HEK293 (cell line): ENCODE data around the gene OR2AT4.

Experiments
- CTCF ChIA-PET: fragments of 350-600 bp; formaldehyde crosslinking; extraction: SDS; loops from one replicate; lab custom pipeline; 2021; ENCODE audit warnings: antibody characterized with exemption; lab: Yijun Ruan, JAX
- POLR2A ChIA-PET: fragments of 300-600 bp; formaldehyde crosslinking; extraction: SDS; loops from one replicate; lab custom pipeline; 2020; ENCODE audit warnings: antibody characterized with exemption, inconsistent platforms; lab: Yijun Ruan, JAX
- H3K27ac ChIP-seq: fragments of 200-500 bp; sonication (Bioruptor generic); 2 replicates; pipeline ENCODE4 v1.5.1; 2014; ENCODE audit warnings: low read depth, low read length, control low read depth, inconsistent platforms; ENCODE audit errors: extremely low read depth
- H3K36me3 ChIP-seq, 2 experiments: fragments of 200-500 bp in 1 of 2; sonication (Bioruptor generic) in 1 of 2; 1 replicate in 1 of 2; 2 replicates in 1 of 2; pipeline ENCODE4 v1.5.1; 2014 to 2017; ENCODE audit warnings: inconsistent platforms in 2 of 2, low read length in 2 of 2; ENCODE audit not compliant: control insufficient read depth in 2 of 2, insufficient read depth in 1 of 2
- H3K4me1 ChIP-seq: fragments of 200-500 bp; sonication (Bioruptor generic); 2 replicates; pipeline ENCODE4 v1.5.1; 2014; ENCODE audit warnings: mild to moderate bottlenecking, low read length, inconsistent platforms; ENCODE audit not compliant: control insufficient read depth, insufficient read depth
- H3K4me3 ChIP-seq: 2 replicates; pipeline ENCODE4 v1.5.1; 2011; ENCODE audit warnings: low read depth, mild to moderate bottlenecking, control low read depth, low read length, moderate library complexity
- H3K9me3 ChIP-seq: fragments of 200-500 bp; sonication (Bioruptor generic); 2 replicates; pipeline ENCODE4 v1.5.1; 2014; ENCODE audit warnings: low read depth, low read length, inconsistent platforms; ENCODE audit not compliant: control insufficient read depth, insufficient read depth
- GLIS1 ChIP-seq: fragments of 450-650 bp; formaldehyde crosslinking; IDR thresholded peaks from 2 replicates; pipeline ENCODE4 v1.5.1; 2016; ENCODE audit warnings: missing biosample characterization, missing genetic modification characterization
- PRDM10 ChIP-seq: fragments of 450-650 bp; formaldehyde crosslinking; IDR thresholded peaks from 2 replicates; pipeline ENCODE4 v1.5.1; 2016; ENCODE audit warnings: missing biosample characterization, missing genetic modification characterization
- SCRT2 ChIP-seq: fragments of 450-650 bp; formaldehyde crosslinking; IDR thresholded peaks from 2 replicates; pipeline ENCODE4 v1.5.1; 2016; ENCODE audit warnings: missing biosample characterization, missing genetic modification characterization
- SP2 ChIP-seq: fragments of 450-650 bp; formaldehyde crosslinking; IDR thresholded peaks from 2 replicates; pipeline ENCODE4 v1.5.1; 2016; ENCODE audit warnings: missing biosample characterization, missing genetic modification characterization
- ZBTB10 ChIP-seq: fragments of 450-650 bp; formaldehyde crosslinking; IDR thresholded peaks from 2 replicates; pipeline ENCODE4 v1.5.1; 2016; ENCODE audit warnings: missing biosample characterization, missing genetic modification characterization
- ZBTB17 ChIP-seq: fragments of 450-650 bp; formaldehyde crosslinking; IDR thresholded peaks from 2 replicates; pipeline ENCODE4 v1.5.1; 2016; ENCODE audit warnings: missing biosample characterization, missing genetic modification characterization
- ZNF10 ChIP-seq: fragments of 450-650 bp; formaldehyde crosslinking; IDR thresholded peaks from 2 replicates; pipeline ENCODE4 v1.5.1; 2017; ENCODE audit warnings: missing biosample characterization, missing genetic modification characterization
- ZNF211 ChIP-seq: fragments of 450-650 bp; formaldehyde crosslinking; IDR thresholded peaks from 2 replicates; pipeline ENCODE4 v1.5.1; 2016; ENCODE audit warnings: low read depth, missing biosample characterization, missing genetic modification characterization
- ZNF433 ChIP-seq: fragments of 450-650 bp; formaldehyde crosslinking; IDR thresholded peaks from 2 replicates; pipeline ENCODE4 v1.5.1; 2016; ENCODE audit warnings: missing biosample characterization, missing genetic modification characterization, low read depth
- ZNF521 ChIP-seq: fragments of 450-650 bp; formaldehyde crosslinking; IDR thresholded peaks from 2 replicates; pipeline ENCODE4 v1.5.1; 2017; ENCODE audit warnings: missing biosample characterization, mild to moderate bottlenecking, missing genetic modification characterization
- ZNF555 ChIP-seq: fragments of 450-650 bp; formaldehyde crosslinking; conservative IDR thresholded peaks from 2 replicates; pipeline ENCODE4 v1.5.1; 2017; ENCODE audit warnings: missing biosample characterization, mild to moderate bottlenecking, missing genetic modification characterization, inconsistent platforms
- ZNF645 ChIP-seq: fragments of 450-650 bp; formaldehyde crosslinking; IDR thresholded peaks from 2 replicates; pipeline ENCODE4; 2016; ENCODE audit warnings: missing biosample characterization, missing genetic modification characterization
- ZNF777 ChIP-seq: fragments of 450-650 bp; formaldehyde crosslinking; IDR thresholded peaks from 2 replicates; pipeline ENCODE4 v1.5.1; 2017; ENCODE audit warnings: missing biosample characterization, missing genetic modification characterization, borderline replicate concordance

Gene OR2AT4

GRCh38 chr11:75135651-75136050, 39.0 kb upstream of the OR2AT4 start (continued):
- no peak for TF ChIP-seq ZNF433 (tag by site-specific recombination)
- no peak for TF ChIP-seq ZNF645
- TF ChIP-seq ZNF521 (tag by site-specific recombination) = no peak
- TF ChIP-seq ZNF10 (tag by site-specific recombination) = no peak
- no peak for TF ChIP-seq SP2 (tag by site-specific recombination)
- no peak for TF ChIP-seq PRDM10 (tag by site-specific recombination)

- CTCF ChIA-PET = interaction anchor here (0.6 to 2.8 kb wide), 4 partner anchors 70 to 163 kb away, joined by 3 to 13 read pairs (median 4); no protein-coding TSS in a partner anchor
- TF ChIP-seq ZNF211 = no peak
- TF ChIP-seq ZNF777 (tag by site-specific recombination) = no peak
- TF ChIP-seq ZBTB10 (tag by site-specific recombination) = no peak
- TF ChIP-seq GLIS1 (tag by site-specific recombination) = no peak
- no peak for TF ChIP-seq ZNF555 (tag by site-specific recombination)
- TF ChIP-seq, all 188 proteins: peak for 0
- no peaks in the 10 kb centered on the region for H3K36me3 ChIP-seq
- H3K9me3 ChIP-seq = no peaks in the 10 kb centered on the region
- POLR2A ChIA-PET = no interaction called here
- no peak overlapping the region for H3K27ac ChIP-seq
- no peaks in the 10 kb centered on the region for H3K4me1 ChIP-seq
- no peak overlapping the region for H3K4me3 ChIP-seq
Observed at GRCh38 chr11:75135021-75135650, 38.5 kb upstream of the OR2AT4 start.

GRCh38 chr11:75133976-75134375, 37.3 kb upstream of the OR2AT4 start:
- POLR2A ChIA-PET = no interaction called here
- CTCF ChIA-PET = interaction anchor here (1.0 to 9.3 kb wide), 8 partner anchors 7 to 115 kb away, joined by 3 to 73 read pairs (median 5); no protein-coding TSS in a partner anchor
- H3K27ac ChIP-seq = no peak overlapping the region
- H3K36me3 ChIP-seq = no peaks in the 10 kb centered on the region
- no peak overlapping the region for H3K4me3 ChIP-seq
- no peaks in the 10 kb centered on the region for H3K4me1 ChIP-seq
- H3K9me3 ChIP-seq = no peaks in the 10 kb centered on the region
- TF ChIP-seq SCRT2 (tag by site-specific recombination) (no peak), ZBTB17 (tag by site-specific recombination) (0 out of 2 replicates have a peak, but pooled peaks have one; percentile 17)
